SU-DHL-6 (cell line): ENCODE results near the gene RAB8A.

Source experiments
- CTCF ChIP-seq: fragments of 200-600 bp; sonication (generic); IDR thresholded peaks from one replicate; pipeline ENCODE4 v1.5.1; 2017; ENCODE audit warnings: antibody characterized with exemption, mild to moderate bottlenecking, low read length, moderate library complexity; ENCODE audit not compliant: insufficient read depth, poor library complexity, severe bottlenecking
- EZH2phosphoT487 ChIP-seq: fragments of 200-600 bp; sonication (generic), shearing (Covaris generic); conservative IDR thresholded peaks from 2 replicates; pipeline ENCODE4 v1.6.1; 2018; ENCODE audit warnings: mild to moderate bottlenecking, antibody characterized with exemption, low read length, moderate library complexity, mixed read lengths

- TF ChIP-seq CTCF (no peak), EZH2phosphoT487 (no peak)
Measured at GRCh38 chr19:16076154-16076957, 35.3 kb upstream of the RAB8A start, which contains the start of gene TPM4.
